Measurements from ENCODE around the gene ETV2. TPM values are rescaled to one million over a fixed set of nuclear protein-coding genes. Genes with fewer than 3 reads are reported as not detected.

Gene ETV2
- total RNA-seq, 2 donors from 2014 or later, result 1.2 to 6.6 TPM

DNA sequence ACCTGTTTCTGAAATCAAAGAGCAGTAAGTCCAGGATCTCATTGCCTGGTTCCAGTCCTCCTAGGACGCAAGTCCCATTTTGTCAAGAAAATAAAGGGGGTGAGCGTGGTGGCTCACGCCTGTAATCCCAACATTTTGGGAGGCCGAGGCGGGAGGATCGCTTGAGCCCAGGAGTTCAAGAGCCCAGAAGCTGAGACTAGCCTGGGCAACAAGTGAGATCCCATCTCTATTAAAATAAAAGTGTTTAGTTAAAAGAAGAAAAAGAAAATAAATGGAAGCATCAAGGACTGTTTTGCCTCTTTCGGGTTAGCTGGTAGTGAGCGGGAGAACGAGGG lies 29.4 kb upstream of the ETV2 start:
- TF ChIP-seq POLR2A (IDR thresholded peaks at IDR 0.05) (no peak), POLR2AphosphoS5 (IDR thresholded peaks at IDR 0.05) (no peak)
- TF ChIP-seq, protein P1, sequence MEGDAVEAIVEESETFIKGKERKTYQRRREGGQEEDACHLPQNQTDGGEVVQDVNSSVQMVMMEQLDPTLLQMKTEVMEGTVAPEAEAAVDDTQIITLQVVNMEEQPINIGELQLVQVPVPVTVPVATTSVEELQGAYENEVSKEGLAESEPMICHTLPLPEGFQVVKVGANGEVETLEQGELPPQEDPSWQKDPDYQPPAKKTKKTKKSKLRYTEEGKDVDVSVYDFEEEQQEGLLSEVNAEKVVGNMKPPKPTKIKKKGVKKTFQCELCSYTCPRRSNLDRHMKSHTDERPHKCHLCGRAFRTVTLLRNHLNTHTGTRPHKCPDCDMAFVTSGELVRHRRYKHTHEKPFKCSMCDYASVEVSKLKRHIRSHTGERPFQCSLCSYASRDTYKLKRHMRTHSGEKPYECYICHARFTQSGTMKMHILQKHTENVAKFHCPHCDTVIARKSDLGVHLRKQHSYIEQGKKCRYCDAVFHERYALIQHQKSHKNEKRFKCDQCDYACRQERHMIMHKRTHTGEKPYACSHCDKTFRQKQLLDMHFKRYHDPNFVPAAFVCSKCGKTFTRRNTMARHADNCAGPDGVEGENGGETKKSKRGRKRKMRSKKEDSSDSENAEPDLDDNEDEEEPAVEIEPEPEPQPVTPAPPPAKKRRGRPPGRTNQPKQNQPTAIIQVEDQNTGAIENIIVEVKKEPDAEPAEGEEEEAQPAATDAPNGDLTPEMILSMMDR (IDR thresholded peaks at IDR 0.05), result no peak
- Histone ChIP-seq H3K4me1 (replicated peaks) (no peaks in the 10 kb centered on the region), H3K36me3 (no peaks in the 10 kb centered on the region), H3K9me3 (no peaks in the 10 kb centered on the region), H3K27me3 (replicated peaks; ENCODE audit: insufficient read depth) (no peaks in the 10 kb centered on the region), H3K4me3 (peak overlapping the region; percentile 56 to 65), H3K27ac (peak overlapping the region in 1 of 2 donors; percentile 64)
- intact Hi-C loops (cut with DNase I), result no loop called here
- WGBS, result 25% methylated on average over 9 of the region's 9 CpGs
- no peak for DNase-seq (ENCODE audit: low spot score)

DNA sequence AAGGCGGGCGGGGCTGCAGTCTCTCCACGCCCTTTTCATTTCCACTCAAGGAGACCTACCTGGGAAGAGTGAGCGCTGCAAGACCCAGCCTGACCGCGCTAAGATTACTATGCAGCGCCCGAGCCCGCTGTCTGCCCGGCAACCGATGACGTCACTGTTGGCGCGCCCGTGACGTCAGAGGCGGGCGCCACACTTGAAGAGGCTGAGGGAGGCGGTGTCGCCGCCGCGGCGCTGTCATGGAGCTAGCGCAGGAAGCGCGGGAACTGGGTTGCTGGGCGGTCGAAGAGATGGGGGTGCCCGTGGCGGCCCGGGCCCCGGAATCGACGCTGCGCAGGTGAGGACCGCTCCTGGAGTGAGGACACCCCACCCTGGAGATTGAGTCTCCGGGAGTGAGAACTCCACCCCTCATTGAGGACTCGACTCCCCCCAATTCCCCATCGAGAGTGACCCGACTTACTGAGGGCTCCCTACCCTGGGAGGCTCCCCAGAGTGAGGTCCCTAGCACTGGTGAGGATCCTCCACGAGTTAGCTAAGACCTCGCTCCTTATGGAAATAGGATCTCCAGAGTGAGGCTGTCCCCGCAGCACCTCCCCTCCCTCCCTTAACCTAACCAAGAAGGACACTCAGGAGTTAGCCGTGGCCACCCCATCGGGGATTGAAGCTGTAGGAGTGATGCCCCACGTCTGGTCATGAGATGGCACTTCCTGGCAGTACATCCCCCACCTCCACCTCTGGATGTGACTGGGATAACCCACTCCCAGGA lies 28.8 kb upstream of the ETV2 start, which contains the start of gene HAUS5:
HAUS5 (plus strand) TSS at position 177 of the 763 bp plus-strand sequence; CDS start at position 237, 60 bp downstream.
- peak; percentile 63 for TF ChIP-seq POLR2A (IDR thresholded peaks at IDR 0.05)
- TF ChIP-seq, protein P1 (IDR thresholded peaks at IDR 0.05), result peak in 2 of 4 experiments; percentile 36 to 46
- peak; percentile 96 for TF ChIP-seq POLR2AphosphoS5 (IDR thresholded peaks at IDR 0.05)
- Histone ChIP-seq H3K9me3 (no peaks in the 10 kb centered on the region), H3K36me3 (no peaks in the 10 kb centered on the region), H3K4me3 (peak within 1 kb of the TSS; percentile 56 to 65), H3K4me1 (replicated peaks) (no peaks in the 10 kb centered on the region), H3K27me3 (replicated peaks; ENCODE audit: insufficient read depth) (no peaks in the 10 kb centered on the region), H3K27ac (peak within 1 kb of the TSS; percentile 36 to 64)
- DNase-seq (ENCODE audit: low spot score), result peak; percentile 94
- WGBS, result under 1% methylated on average over 46 of the region's 47 CpGs
- intact Hi-C loops (cut with DNase I), result no loop called here

DNA sequence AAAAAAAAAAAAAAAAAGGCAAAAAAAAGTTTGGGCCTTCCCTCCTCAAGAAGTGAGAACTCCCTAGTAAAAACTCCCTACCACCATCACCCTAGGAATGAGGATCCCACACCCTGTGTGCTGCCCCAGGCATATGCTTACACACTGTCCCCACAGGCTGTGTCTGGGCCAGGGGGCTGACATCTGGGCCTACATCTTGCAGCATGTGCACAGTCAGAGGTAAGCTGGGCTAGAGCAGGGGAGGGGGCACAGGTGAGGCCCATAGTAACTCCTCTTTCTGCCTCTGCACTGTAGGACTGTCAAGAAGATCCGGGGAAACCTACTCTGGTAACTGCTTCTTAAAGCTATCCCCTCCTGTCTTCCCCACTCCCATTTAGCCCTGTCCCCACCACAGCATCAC lies 28.0 kb upstream of the ETV2 start:
- TF ChIP-seq, protein P1 (IDR thresholded peaks at IDR 0.05), result no peak
- TF ChIP-seq POLR2AphosphoS5 (IDR thresholded peaks at IDR 0.05) (no peak), POLR2A (IDR thresholded peaks at IDR 0.05) (no peak)
- Histone ChIP-seq H3K27ac (no peak overlapping the region), H3K36me3 (no peaks in the 10 kb centered on the region), H3K9me3 (no peaks in the 10 kb centered on the region), H3K4me1 (replicated peaks) (no peaks in the 10 kb centered on the region), H3K4me3 (no peak overlapping the region), H3K27me3 (replicated peaks; ENCODE audit: insufficient read depth) (no peaks in the 10 kb centered on the region)
- no peak for DNase-seq (ENCODE audit: low spot score)
- intact Hi-C loops (cut with DNase I), result no loop called here
- WGBS, result 87% methylated on average over 1 of the region's 1 CpG

DNA sequence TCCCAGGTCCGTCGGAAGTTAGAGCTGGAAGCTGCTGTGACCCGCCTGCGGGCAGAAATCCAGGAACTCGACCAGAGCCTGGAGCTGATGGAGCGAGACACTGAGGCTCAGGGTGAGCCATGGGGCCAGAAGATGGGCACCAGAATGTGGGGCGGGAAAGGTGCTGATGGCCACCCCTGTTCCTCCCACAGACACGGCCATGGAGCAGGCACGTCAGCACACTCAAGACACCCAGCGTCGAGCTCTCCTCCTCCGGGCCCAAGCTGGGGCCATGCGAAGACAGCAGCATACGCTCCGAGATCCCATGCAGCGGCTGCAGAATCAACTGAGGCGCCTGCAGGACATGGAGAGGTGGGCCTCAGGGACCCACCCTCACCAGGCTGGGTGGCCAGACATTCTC lies 26.5 kb upstream of the ETV2 start:
- Histone ChIP-seq H3K9me3 (no peaks in the 10 kb centered on the region), H3K27me3 (replicated peaks; ENCODE audit: insufficient read depth) (no peaks in the 10 kb centered on the region), H3K4me3 (no peak overlapping the region), H3K36me3 (no peaks in the 10 kb centered on the region), H3K27ac (no peak overlapping the region), H3K4me1 (replicated peaks) (no peaks in the 10 kb centered on the region)
- WGBS, result 88% methylated on average over 9 of the region's 17 CpGs
- intact Hi-C loops (cut with DNase I), result no loop called here
- TF ChIP-seq POLR2AphosphoS5 (IDR thresholded peaks at IDR 0.05) (no peak), POLR2A (IDR thresholded peaks at IDR 0.05) (no peak)
- TF ChIP-seq, protein P1 (IDR thresholded peaks at IDR 0.05), result no peak
- no peak for DNase-seq (ENCODE audit: low spot score)

DNA sequence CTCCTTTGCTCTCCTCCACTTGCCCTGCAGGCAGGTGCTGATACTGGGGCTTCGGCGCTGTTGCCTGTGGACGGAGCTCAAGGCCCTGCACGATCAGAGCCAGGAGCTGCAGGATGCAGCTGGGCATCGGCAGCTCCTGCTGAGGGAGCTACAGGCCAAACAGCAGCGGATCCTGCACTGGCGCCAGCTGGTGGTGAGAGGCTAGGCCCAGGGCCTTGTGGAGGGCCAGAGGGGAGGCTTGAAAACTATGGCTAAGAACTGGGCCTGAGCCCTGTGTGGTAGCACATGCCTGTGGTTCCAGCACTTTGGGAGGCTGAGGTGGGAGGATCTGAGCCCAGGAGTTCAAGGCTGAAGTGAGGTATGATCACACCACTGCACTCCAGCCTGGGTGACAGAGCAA lies 22.7 kb upstream of the ETV2 start:
- Histone ChIP-seq H3K4me1 (replicated peaks) (no peaks in the 10 kb centered on the region), H3K27me3 (replicated peaks; ENCODE audit: insufficient read depth) (no peaks in the 10 kb centered on the region), H3K27ac (no peak overlapping the region), H3K4me3 (no peak overlapping the region), H3K36me3 (no peaks in the 10 kb centered on the region), H3K9me3 (no peaks in the 10 kb centered on the region)
- TF ChIP-seq POLR2A (IDR thresholded peaks at IDR 0.05) (no peak), POLR2AphosphoS5 (IDR thresholded peaks at IDR 0.05) (no peak)
- TF ChIP-seq, protein P1 (IDR thresholded peaks at IDR 0.05), result no peak
- 77% methylated on average over 7 of the region's 7 CpGs for WGBS
- intact Hi-C loops (cut with DNase I), result no loop called here
- no peak for DNase-seq (ENCODE audit: low spot score)
